GM12878 (cell line): Measurements from ENCODE around the gene NOL3. TPM values are rescaled to one million over a fixed set of nuclear protein-coding genes. Genes with fewer than 3 reads are reported as not detected.

Experiments
- ATAC-seq: fragments of 200-7000 bp; cut with Tn5 transposase; 3 replicates; pipeline ENCODE4 v1.9.1; 2020; ENCODE audit warnings: mild to moderate bottlenecking, moderate library complexity
- BruUV-seq: library from RNA; stranded (reverse); fragments of 400-500 nt; replicated peaks from 2 replicates; lab custom pipeline; 2021; lab: Mats Ljungman, UMichigan
- CTCF ChIA-PET: fragments of 300-600 bp; sonication (Branson Sonifier 250); formaldehyde crosslinking; extraction: SDS; loops from one replicate; lab custom pipeline; 2021; ENCODE audit warnings: inconsistent platforms; lab: Yijun Ruan, JAX
- POLR2A ChIA-PET: fragments of 350-600 bp; formaldehyde crosslinking; extraction: SDS; loops from one replicate; lab custom pipeline; 2021; ENCODE audit warnings: inconsistent platforms; lab: Charles Lee
- RAD21 ChIA-PET: fragments of 300-600 bp; sonication (Branson Sonifier 250); formaldehyde crosslinking; loops from one replicate; lab custom pipeline; 2023; ENCODE audit warnings: antibody characterized with exemption; ENCODE audit not compliant: unreplicated experiment; lab: Charles Lee
- SMC1A ChIA-PET: fragments of 300-600 bp; sonication (Branson Sonifier 250); formaldehyde crosslinking; loops from one replicate; lab custom pipeline; 2023; ENCODE audit not compliant: unreplicated experiment, uncharacterized antibody; lab: Charles Lee
- DNase-seq: peaks from one replicate; pipeline ENCODE4 v3.0.0-alpha.2; 2011; ENCODE audit warnings: low read depth, low spot score
- FAIRE-seq: peaks from 3 replicates; lab custom pipeline; 2011; peaks lifted over from hg19 to GRCh38; lab: Jason Lieb, UNC
- H2AFZ ChIP-seq: 2 replicates; pipeline ENCODE4 v1.6.0; 2011; ENCODE audit warnings: low read depth, low read length, control low read depth; ENCODE audit not compliant: control insufficient read depth
- H3K27ac ChIP-seq: 2 replicates; pipeline ENCODE4 v1.5.1; 2011; ENCODE audit warnings: control low read depth; ENCODE audit not compliant: control insufficient read depth, insufficient read depth
- H3K27me3 ChIP-seq, 2 experiments: replicated peaks in 1 of 2; 2 replicates each; pipeline versions ENCODE4 v1.6.0 to v1.6.1; 2011; ENCODE audit warnings: low read length in 1 of 2; ENCODE audit not compliant: control insufficient read depth in 2 of 2, insufficient read depth in 2 of 2
- H3K36me3 ChIP-seq, 2 experiments: 2 replicates each; pipeline ENCODE4 v1.5.1; 2011; ENCODE audit warnings: low read length in 1 of 2; ENCODE audit not compliant: control insufficient read depth in 2 of 2, insufficient read depth in 2 of 2
- H3K4me1 ChIP-seq: 2 replicates; pipeline ENCODE4 v1.6.1; 2011; ENCODE audit warnings: mild to moderate bottlenecking, low read length, moderate library complexity, mixed read lengths; ENCODE audit not compliant: control insufficient read depth, insufficient read depth
- H3K4me2 ChIP-seq: 2 replicates; pipeline ENCODE4 v1.6.0; 2011; ENCODE audit warnings: control low read depth; ENCODE audit not compliant: control insufficient read depth, insufficient read depth
- H3K4me3 ChIP-seq: fragments of 200-600 bp; sonication (generic); 2 replicates; pipeline ENCODE4 v1.5.1; 2016
- H3K79me2 ChIP-seq: 2 replicates; pipeline ENCODE4 v1.6.0; 2011; ENCODE audit warnings: low read length; ENCODE audit not compliant: control insufficient read depth, insufficient read depth
- H3K9ac ChIP-seq: 2 replicates; pipeline ENCODE4 v1.8.0; 2011; ENCODE audit warnings: low read length, control low read depth, mixed read lengths; ENCODE audit not compliant: control insufficient read depth, insufficient read depth
- H3K9me3 ChIP-seq: replicated peaks from 3 replicates; pipeline ENCODE4 v1.5.1; 2011; ENCODE audit warnings: mild to moderate bottlenecking, low read length; ENCODE audit not compliant: control insufficient read depth, insufficient read depth
- H4K20me1 ChIP-seq: 2 replicates; pipeline ENCODE4 v1.6.0; 2011; ENCODE audit not compliant: control insufficient read depth, insufficient read depth
- BCL11A ChIP-seq: IDR thresholded peaks from 2 replicates; pipeline ENCODE4 v1.6.1; 2011; ENCODE audit warnings: low read depth, low read length
- E2F8 ChIP-seq: fragments of 450-650 bp; IDR thresholded peaks from 2 replicates; pipeline ENCODE4 v1.6.1; 2018; ENCODE audit warnings: mild to moderate bottlenecking, low read depth, moderate library complexity; ENCODE audit not compliant: partially characterized antibody
- POLR2A ChIP-seq: IDR thresholded peaks from 2 replicates; pipeline ENCODE4 v1.6.1; 2011; ENCODE audit warnings: low read depth, mild to moderate bottlenecking, low read length
- WGBS: methylation state at CpG from one replicate; pipeline ENCODE4 v1.1.6; 2016; ENCODE audit warnings: low lambda C conversion rate; ENCODE audit not compliant: insufficient replicate concordance, insufficient coverage; ENCODE audit errors: missing lambda C conversion rate; 5-methylcytosine and 5-hydroxymethylcytosine counted together
- in situ Hi-C: fragments of 300-500 bp; cut with MboI; formaldehyde crosslinking; loops from 9 replicates; pipeline ENCODE4 v1.14.3; 2018; ENCODE audit warnings: mixed read lengths
- intact Hi-C: fragments of 100-400 bp; cut with micrococcal nuclease; formaldehyde crosslinking; loops from one replicate; pipeline ENCODE4 v1.14.2; 2022; ENCODE audit not compliant: unreplicated experiment
- polyA plus RNA-seq, 11 experiments: library from polyadenylated mRNA; depleted of rRNA in 4 of 11; unstranded in 6 of 11; stranded (reverse) in 5 of 11; fragments of >200 nt; fragmentation: Nextera tagmentation in 4 of 11; fragmentation: Illumina TruSeq in 1 of 11; extraction: Ambion mirVana in 4 of 11; extraction: Trizol in 1 of 11; gene quantifications; 1 replicate in 1 of 11; 2 replicates in 10 of 11; pipeline versions ENCODE4 v1.2.1 to v1.2.3, GENCODE V29; 2011 to 2016; ENCODE audit warnings: inconsistent platforms in 2 of 11, missing spikeins in 2 of 11, low read depth in 1 of 11
- total RNA-seq, 4 experiments: library from RNA; depleted of rRNA in 3 of 4; stranded (reverse); fragments of >200 nt in 3 of 4; fragmentation: Illumina TruSeq in 1 of 4; extraction: Trizol in 1 of 4; gene quantifications; 2 replicates each; pipeline versions ENCODE4 v1.2.1 to v1.2.3, GENCODE V29; 2013 to 2021

Gene NOL3
- total and polyA plus RNA-seq, 10 of the 15 experiments (the other 5 are each of a cell fraction or from before 2014, with no cell fraction given) = 0.31 to 18.4 (median 2.7) TPM

- DNase-seq (no peak), FAIRE-seq (no peak)
These were observed 40.0 kb downstream of the NOL3 start for GRCh38 chr16:67210069-67210937.

More at GRCh38 chr16:67210069-67210937, 40.0 kb downstream of the NOL3 start:
- 79% methylated on average over 22 of the region's 25 CpGs for WGBS
- no peaks in the 10 kb centered on the region for H3K9me3 ChIP-seq
- no peak overlapping the region for H3K4me2 ChIP-seq
- no peak for ATAC-seq
- intact Hi-C loops (no loop called here), in situ Hi-C loops (no loop called here)
- ChIA-PET POLR2A (no interaction called here), SMC1A (no interaction called here), RAD21 (no interaction called here), CTCF (no interaction called here)
- H3K36me3 ChIP-seq = no peaks in the 10 kb centered on the region
- no peaks in the 10 kb centered on the region for H3K79me2 ChIP-seq
- BruUV-seq = no TSS peak
- H3K4me1 ChIP-seq = no peaks in the 10 kb centered on the region
- no peak overlapping the region for H3K27ac ChIP-seq
- H4K20me1 ChIP-seq = no peaks in the 10 kb centered on the region
- no peak for TF ChIP-seq E2F8
- peak; percentile 20; the same call in 1 of the 2 replicates for TF ChIP-seq POLR2A
- TF ChIP-seq BCL11A = no peak
- TF ChIP-seq, all 136 proteins: peak for 1
- no peaks in the 10 kb centered on the region for H3K27me3 ChIP-seq
- H3K9ac ChIP-seq = no peak overlapping the region
- H3K4me3 ChIP-seq = no peak overlapping the region
- no peak overlapping the region for H2AFZ ChIP-seq
